Measurements from ENCODE around the gene RCAN3.

Gene RCAN3

GRCh38 chr1:24474193-24474592, 28.4 kb upstream of the RCAN3 start:
- CTCF ChIA-PET = interaction anchor here (0.7 to 0.8 kb wide), 2 partner anchors 273 to 926 kb away, joined by 3 read pairs; no protein-coding TSS in a partner anchor
- TF ChIP-seq CTCF (conservative IDR thresholded peaks at IDR 0.05; ENCODE audit: low read depth) = no peak
- DNase-seq (ENCODE audit: low spot score) = no peak
- H3K27ac ChIP-seq = no peak overlapping the region
- POLR2A ChIA-PET (ENCODE audit: low non-redundant PET) = no interaction called here

- ChIA-PET POLR2A (ENCODE audit: low non-redundant PET) (no interaction called here), CTCF (no interaction called here)
- no peak for DNase-seq (ENCODE audit: low spot score)
- TF ChIP-seq CTCF (conservative IDR thresholded peaks at IDR 0.05; ENCODE audit: low read depth) = no peak
- H3K27ac ChIP-seq = no peak overlapping the region
Observed at GRCh38 chr1:24475700-24476099, 26.9 kb upstream of the RCAN3 start.

GRCh38 chr1:24476571-24476970, 26.1 kb upstream of the RCAN3 start:
- no peak overlapping the region for H3K27ac ChIP-seq
- POLR2A ChIA-PET (ENCODE audit: low non-redundant PET) = interaction anchor here (0.6 kb wide), 1 partner anchor 158 kb away, joined by 3 read pairs; no protein-coding TSS in a partner anchor
- no peak for TF ChIP-seq CTCF (conservative IDR thresholded peaks at IDR 0.05; ENCODE audit: low read depth)
- CTCF ChIA-PET = no interaction called here
- no peak for DNase-seq (ENCODE audit: low spot score)

GRCh38 chr1:24477309-24477708, 25.3 kb upstream of the RCAN3 start:
- H3K27ac ChIP-seq = no peak overlapping the region
- DNase-seq (ENCODE audit: low spot score) = no peak
- ChIA-PET POLR2A (ENCODE audit: low non-redundant PET) (no interaction called here), CTCF (interaction anchor here (0.6 kb wide), 1 partner anchor 18 kb away, joined by 3 read pairs; no protein-coding TSS in a partner anchor)
- no peak for TF ChIP-seq CTCF (conservative IDR thresholded peaks at IDR 0.05; ENCODE audit: low read depth)

- DNase-seq (ENCODE audit: low spot score) = no peak
- TF ChIP-seq CTCF (conservative IDR thresholded peaks at IDR 0.05; ENCODE audit: low read depth) = no peak
- no peak overlapping the region for H3K27ac ChIP-seq
- CTCF ChIA-PET = no interaction called here
- POLR2A ChIA-PET (ENCODE audit: low non-redundant PET) = no interaction called here
Observed at GRCh38 chr1:24481101-24481500, 21.5 kb upstream of the RCAN3 start.

GRCh38 chr1:24481843-24482610, 20.6 kb upstream of the RCAN3 start:
- DNase-seq (ENCODE audit: low spot score) = no peak
- CTCF ChIA-PET = interaction anchor here (0.6 to 0.7 kb wide), 2 partner anchors 724 to 746 kb away, joined by 3 read pairs; no protein-coding TSS in a partner anchor
- no peak for TF ChIP-seq CTCF (conservative IDR thresholded peaks at IDR 0.05; ENCODE audit: low read depth)
- H3K27ac ChIP-seq = no peak overlapping the region
- POLR2A ChIA-PET (ENCODE audit: low non-redundant PET) = interaction anchor here (0.7 kb wide), 1 partner anchor 430 kb away, joined by 9 read pairs; no protein-coding TSS in a partner anchor

All from RWPE1 (cell line).